22Rv1 (cell line): Measurements from ENCODE around the gene PACRG.

Source experiments
- H3K27ac ChIP-seq: fragments of 450-650 bp; 2 replicates; pipeline ENCODE4 v1.5.1; 2017
- ZFX ChIP-seq: fragments of 450-650 bp; IDR thresholded peaks from 2 replicates; pipeline ENCODE4 v1.6.1; 2017; ENCODE audit warnings: antibody characterized with exemption, borderline replicate concordance
- TF ChIP-seq, protein P1 (sequence below): fragments of 450-650 bp; IDR thresholded peaks from 2 replicates; pipeline ENCODE4 v1.5.1; 2017; ENCODE audit warnings: mild to moderate bottlenecking

Gene PACRG

DNA sequence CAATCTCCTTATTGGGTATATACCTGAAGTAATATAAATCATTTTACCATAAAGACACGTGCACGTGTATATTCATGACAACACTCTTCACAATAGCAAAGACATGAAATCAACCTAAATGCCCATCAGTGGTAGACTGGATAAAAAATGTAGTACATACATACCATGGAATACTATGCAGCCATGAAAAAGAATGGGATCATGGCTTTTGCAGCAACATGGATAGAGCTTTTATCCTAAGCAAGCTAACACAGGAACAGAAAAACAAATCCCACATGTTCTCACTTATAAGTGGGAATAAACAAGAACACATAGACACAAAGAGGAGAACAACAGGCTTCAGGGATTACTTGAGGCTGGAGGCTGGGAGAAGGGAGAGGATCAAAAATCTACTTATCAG lies 478.4 kb downstream of the PACRG start:
- H3K27ac ChIP-seq = no peak overlapping the region
- TF ChIP-seq, protein P1, sequence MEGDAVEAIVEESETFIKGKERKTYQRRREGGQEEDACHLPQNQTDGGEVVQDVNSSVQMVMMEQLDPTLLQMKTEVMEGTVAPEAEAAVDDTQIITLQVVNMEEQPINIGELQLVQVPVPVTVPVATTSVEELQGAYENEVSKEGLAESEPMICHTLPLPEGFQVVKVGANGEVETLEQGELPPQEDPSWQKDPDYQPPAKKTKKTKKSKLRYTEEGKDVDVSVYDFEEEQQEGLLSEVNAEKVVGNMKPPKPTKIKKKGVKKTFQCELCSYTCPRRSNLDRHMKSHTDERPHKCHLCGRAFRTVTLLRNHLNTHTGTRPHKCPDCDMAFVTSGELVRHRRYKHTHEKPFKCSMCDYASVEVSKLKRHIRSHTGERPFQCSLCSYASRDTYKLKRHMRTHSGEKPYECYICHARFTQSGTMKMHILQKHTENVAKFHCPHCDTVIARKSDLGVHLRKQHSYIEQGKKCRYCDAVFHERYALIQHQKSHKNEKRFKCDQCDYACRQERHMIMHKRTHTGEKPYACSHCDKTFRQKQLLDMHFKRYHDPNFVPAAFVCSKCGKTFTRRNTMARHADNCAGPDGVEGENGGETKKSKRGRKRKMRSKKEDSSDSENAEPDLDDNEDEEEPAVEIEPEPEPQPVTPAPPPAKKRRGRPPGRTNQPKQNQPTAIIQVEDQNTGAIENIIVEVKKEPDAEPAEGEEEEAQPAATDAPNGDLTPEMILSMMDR = no peak
- TF ChIP-seq ZFX = no peak

GRCh38 chr6:163207431-163208383 lies 479.9 kb downstream of the PACRG start:
- TF ChIP-seq ZFX = no peak
- TF ChIP-seq, protein P1 = no peak
- no peak overlapping the region for H3K27ac ChIP-seq

GRCh38 chr6:163209005-163209404 lies 481.2 kb downstream of the PACRG start:
- no peak for TF ChIP-seq ZFX
- TF ChIP-seq, protein P1 = no peak
- H3K27ac ChIP-seq = no peak overlapping the region

DNA sequence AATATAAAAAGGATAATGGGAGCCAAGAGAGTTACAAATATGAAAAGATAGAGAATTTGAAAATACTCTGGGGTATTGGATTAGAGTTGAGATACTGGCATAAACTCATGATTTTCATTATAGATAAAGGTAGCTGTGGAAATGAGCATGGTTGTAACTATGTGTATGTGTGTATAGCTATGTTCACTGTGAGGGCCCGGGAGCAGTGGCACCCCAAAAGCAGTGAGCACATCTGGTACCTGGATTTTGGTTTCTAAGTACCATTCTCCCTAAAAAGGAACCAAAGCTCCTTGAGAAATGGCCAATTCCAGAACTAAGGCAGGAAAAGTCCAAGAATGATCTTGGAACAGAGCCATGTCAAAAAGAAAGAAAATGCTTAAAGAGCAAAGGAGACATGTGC lies 484.3 kb downstream of the PACRG start:
- TF ChIP-seq, protein P1 = no peak
- no peak for TF ChIP-seq ZFX

GRCh38 chr6:163214259-163214658 lies 486.5 kb downstream of the PACRG start:
- H3K27ac ChIP-seq = no peak overlapping the region
- TF ChIP-seq, protein P1 = no peak

More for the DNA sequence above, 484.3 kb downstream of the PACRG start:
- no peak overlapping the region for H3K27ac ChIP-seq

- no peak for TF ChIP-seq ZFX
- TF ChIP-seq, protein P1 = no peak
- H3K27ac ChIP-seq = no peak overlapping the region
Measured at GRCh38 chr6:163218361-163218894, 490.7 kb downstream of the PACRG start.
